Endothelial cell of umbilical vein (primary cell): ENCODE data around the gene RBM26. TPM values are rescaled to one million over a fixed set of nuclear protein-coding genes. Genes with fewer than 3 reads are reported as not detected.

Source experiments
- BruUV-seq: library from RNA; stranded (reverse); fragments of 400-500 nt; replicated peaks from 2 replicates; lab custom pipeline; 2021; lab: Mats Ljungman, UMichigan
- CTCF ChIA-PET: fragments of 300-600, 350-600 bp; sonication (Branson Sonifier 250); formaldehyde crosslinking; loops from one replicate; lab custom pipeline; 2021; ENCODE audit warnings: antibody characterized with exemption, inconsistent platforms; lab: Charles Lee
- POLR2A ChIA-PET: fragments of 300-600, 350-600 bp; sonication (Branson Sonifier 250); formaldehyde crosslinking; loops from one replicate; lab custom pipeline; 2021; ENCODE audit warnings: antibody characterized with exemption, inconsistent platforms; lab: Charles Lee
- DNase-seq: peaks from one replicate; pipeline ENCODE4 v3.0.0-alpha.2; 2011; ENCODE audit warnings: low read depth, low spot score
- FAIRE-seq: peaks from 2 replicates; lab custom pipeline; 2011; peaks lifted over from hg19 to GRCh38; lab: Jason Lieb, UNC
- H2AFZ ChIP-seq: 2 replicates; pipeline ENCODE4 v1.6.0; 2012; ENCODE audit warnings: low read depth, low read length, control low read depth, inconsistent platforms
- H3K27ac ChIP-seq: 2 replicates; pipeline ENCODE4 v1.5.1; 2011; ENCODE audit warnings: low read depth, mild to moderate bottlenecking, control low read depth, low read length, moderate library complexity; ENCODE audit not compliant: insufficient read depth
- H3K27me3 ChIP-seq, 2 experiments: 2 replicates each; pipeline versions ENCODE4 v1.6.0 to v1.6.1; 2011; ENCODE audit warnings: low read length in 2 of 2, mixed read lengths in 1 of 2; ENCODE audit not compliant: control insufficient read depth in 2 of 2, insufficient read depth in 2 of 2
- H3K36me3 ChIP-seq, 2 experiments: 2 replicates in 1 of 2; 3 replicates in 1 of 2; pipeline ENCODE4 v1.5.1; 2011; ENCODE audit warnings: low read length in 2 of 2, mild to moderate bottlenecking in 1 of 2, moderate library complexity in 1 of 2; ENCODE audit not compliant: control insufficient read depth in 2 of 2, insufficient read depth in 2 of 2; ENCODE audit errors: extremely low read depth in 1 of 2
- H3K4me1 ChIP-seq: 3 replicates; pipeline ENCODE4 v1.5.1; 2011; ENCODE audit warnings: mild to moderate bottlenecking, low read length; ENCODE audit not compliant: control insufficient read depth, insufficient read depth; ENCODE audit errors: extremely low read depth
- H3K4me2 ChIP-seq: 2 replicates; pipeline ENCODE4 v1.6.1; 2011; ENCODE audit warnings: low read length, control low read depth, mixed read lengths; ENCODE audit not compliant: insufficient read depth
- H3K4me3 ChIP-seq, 3 experiments: fragments of 200-600 bp in 1 of 3; sonication (generic), shearing (Covaris generic) in 1 of 3; replicated peaks in 1 of 3; 2 replicates each; pipeline ENCODE4 v1.5.1; 2011 to 2016; ENCODE audit warnings: control low read depth in 3 of 3, low read length in 3 of 3, mild to moderate bottlenecking in 2 of 3, inconsistent platforms in 1 of 3, low read depth in 1 of 3, moderate library complexity in 1 of 3; ENCODE audit not compliant: insufficient read depth in 1 of 3
- H3K79me2 ChIP-seq: 2 replicates; pipeline ENCODE4 v1.6.0; 2012; ENCODE audit warnings: low read length, inconsistent platforms; ENCODE audit not compliant: control insufficient read depth, insufficient read depth
- H3K9ac ChIP-seq: replicated peaks from 2 replicates; pipeline ENCODE3; 2011; ENCODE audit warnings: low read length, control low read depth; ENCODE audit not compliant: insufficient read depth; ENCODE audit errors: extremely low read depth
- H3K9me1 ChIP-seq: replicated peaks from 3 replicates; pipeline ENCODE4 v1.6.0; 2011; ENCODE audit warnings: mild to moderate bottlenecking, low read length; ENCODE audit not compliant: control insufficient read depth, insufficient read depth; ENCODE audit errors: extremely low read depth
- H3K9me3 ChIP-seq: replicated peaks from 2 replicates; pipeline ENCODE4 v1.5.1; 2012; ENCODE audit warnings: low read length, inconsistent platforms; ENCODE audit not compliant: control insufficient read depth, insufficient read depth
- H4K20me1 ChIP-seq: replicated peaks from 2 replicates; pipeline ENCODE3; 2011; ENCODE audit warnings: mild to moderate bottlenecking, low read length; ENCODE audit not compliant: control insufficient read depth, insufficient read depth; ENCODE audit errors: extremely low read depth
- CTCF ChIP-seq, 2 donors: IDR thresholded peaks; 1 replicate in 1 of 2; 2 replicates in 1 of 2; pipeline ENCODE4 v1.5.1; 2011; ENCODE audit warnings: low read length in 2 of 2, mild to moderate bottlenecking in 2 of 2, moderate library complexity in 2 of 2, control low read depth in 1 of 2, inconsistent platforms in 1 of 2, low read depth in 1 of 2; ENCODE audit not compliant: insufficient read depth in 1 of 2; ENCODE audit errors: extremely low read depth in 1 of 2
- FOS ChIP-seq: IDR thresholded peaks from 2 replicates; pipeline ENCODE4 v1.6.1; 2011; ENCODE audit warnings: mild to moderate bottlenecking, low read length, moderate library complexity, borderline replicate concordance; ENCODE audit not compliant: insufficient read depth
- GATA2 ChIP-seq: IDR thresholded peaks from 2 replicates; pipeline ENCODE4 v1.7.0; 2011; ENCODE audit warnings: low read depth, mild to moderate bottlenecking, moderate library complexity, mixed read lengths, low read length; ENCODE audit not compliant: insufficient read length, insufficient read depth
- MAX ChIP-seq: IDR thresholded peaks from 2 replicates; pipeline ENCODE4 v1.6.1; 2011; ENCODE audit not compliant: insufficient read depth, insufficient read length
- POLR2A ChIP-seq: IDR thresholded peaks from 2 replicates; pipeline ENCODE4 v1.6.1; 2012; ENCODE audit warnings: low read depth, mild to moderate bottlenecking, control low read depth, low read length
- POLR2AphosphoS5 ChIP-seq: IDR thresholded peaks from 2 replicates; pipeline ENCODE4 v1.6.1; 2012; ENCODE audit warnings: low read depth, mild to moderate bottlenecking, control low read depth, low read length, moderate library complexity; ENCODE audit not compliant: insufficient read depth
- dilution Hi-C: fragments of 300-500 bp; cut with MboI; formaldehyde crosslinking; loops from one replicate; pipeline ENCODE4 v1.15.0; 2019; ENCODE audit warnings: low sequenced_read_pairs; ENCODE audit not compliant: extremely low pct_ligation_motif_present
- intact Hi-C: fragments of 100-400 bp; cut with micrococcal nuclease; formaldehyde crosslinking; loops from one replicate; pipeline ENCODE4 v1.10.0; 2022
- polyA plus RNA-seq, 4 experiments: library from polyadenylated mRNA; depleted of rRNA in 3 of 4; stranded (reverse) in 3 of 4; unstranded in 1 of 4; fragments of >200 nt; gene quantifications; 2 replicates each; pipeline versions ENCODE4 v1.2.1 to v1.2.3, GENCODE V29; 2011 to 2012; ENCODE audit warnings: missing spikeins in 1 of 4
- total RNA-seq: library from RNA; stranded (reverse); gene quantifications from 2 replicates; pipeline ENCODE4 v1.2.3, GENCODE V29; 2021

Gene RBM26
- total and polyA plus RNA-seq, 2 donors (not counting 3 experiments of a cell fraction or from before 2014, with no cell fraction given): 14.8 to 54.3 TPM

DNA sequence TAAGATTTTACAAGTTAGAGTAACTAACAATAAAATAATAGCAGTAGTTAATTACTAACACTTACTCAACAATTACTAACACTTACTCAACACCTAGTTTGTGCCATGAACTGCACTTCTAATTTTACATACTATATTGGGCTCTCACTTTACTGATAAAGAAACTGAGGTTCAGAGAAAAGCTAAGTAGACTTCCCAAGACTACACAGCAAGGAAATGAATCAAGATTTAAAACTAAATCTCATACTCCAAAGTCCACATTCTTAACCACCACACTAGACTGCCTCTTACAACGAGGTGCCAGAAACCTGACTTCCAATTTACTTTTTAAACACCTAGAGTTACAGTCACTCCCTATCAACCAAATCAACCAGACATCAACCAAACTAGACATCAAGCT lies 25.1 kb downstream of the RBM26 start:
- DNase-seq: no peak
- CTCF ChIA-PET: interaction anchor here (0.8 to 3.4 kb wide), 2 partner anchors 10 to 27 kb away, joined by 3 to 11 read pairs; no protein-coding TSS in a partner anchor
- Histone ChIP-seq H3K4me3 (no peak overlapping the region), H3K27me3 (no peaks in the 10 kb centered on the region), H3K36me3 (peaks cover 4 to 13% of the 10 kb centered on the region in 2 experiments), H3K9ac (no peak overlapping the region), H3K9me3 (no peaks in the 10 kb centered on the region), H4K20me1 (peaks cover under 1% of the 10 kb centered on the region), H3K9me1 (no peaks in the 10 kb centered on the region), H2AFZ (no peak overlapping the region), H3K4me2 (no peak overlapping the region), H3K4me1 (peaks cover 7% of the 10 kb centered on the region), H3K79me2 (peaks cover 78% of the 10 kb centered on the region), H3K27ac (no peak overlapping the region)
- TF ChIP-seq CTCF (IDR thresholded peaks at IDR 0.05; ENCODE audit: extremely low read depth in 1 of 2, insufficient read depth in 1 of 2, low read depth in 1 of 2, low read length in 2 of 2): no peak
- no peak for TF ChIP-seq MAX
- TF ChIP-seq POLR2A: no peak
- no peak for TF ChIP-seq GATA2
- TF ChIP-seq FOS: no peak
- no peak for TF ChIP-seq POLR2AphosphoS5
- BruUV-seq: no TSS peak
- FAIRE-seq: no peak
- dilution Hi-C loops (no loop called here), intact Hi-C loops (no loop called here)
- POLR2A ChIA-PET: no interaction called here
